Activated CD8-positive, alpha-beta T cell treated with anti-CD3 and anti-CD28 coated beads for 36 hours (primary cell): Measurements from ENCODE around the gene FMNL2. TPM values are rescaled to one million over a fixed set of nuclear protein-coding genes. Genes with fewer than 3 reads are reported as not detected.

Experiments
- ATAC-seq: fragments of 200-7000 bp; cut with Tn5 transposase; one replicate; pipeline ENCODE4 v1.10.0; 2021; ENCODE audit warnings: mild to moderate bottlenecking, moderate library complexity
- CTCF ChIA-PET: fragments of 350-600 bp; sonication (Branson Sonifier 250); formaldehyde crosslinking; loops from one replicate; lab custom pipeline; 2021; ENCODE audit warnings: antibody characterized with exemption; lab: Charles Lee
- POLR2A ChIA-PET: fragments of 350-600 bp; sonication (Branson Sonifier 250); formaldehyde crosslinking; loops from one replicate; lab custom pipeline; 2021; ENCODE audit warnings: antibody characterized with exemption; lab: Charles Lee
- DNase-seq: peaks from one replicate; pipeline ENCODE4 v3.0.0-alpha.2; 2020
- H3K27ac Mint-ChIP-seq: one replicate; pipeline ENCODE4 v1.8.0; 2021; ENCODE audit warnings: mild to moderate bottlenecking, mixed read lengths
- H3K27me3 Mint-ChIP-seq: one replicate; pipeline ENCODE4 v1.8.0; 2021; ENCODE audit warnings: mixed read lengths
- H3K36me3 Mint-ChIP-seq: one replicate; pipeline ENCODE4 v1.8.0; 2021; ENCODE audit warnings: low read depth, mixed read lengths
- H3K4me1 Mint-ChIP-seq: one replicate; pipeline ENCODE4 v1.8.0; 2021; ENCODE audit warnings: low read depth, mixed read lengths
- H3K4me3 Mint-ChIP-seq: one replicate; pipeline ENCODE4 v1.8.0; 2021; ENCODE audit warnings: mild to moderate bottlenecking, moderate library complexity, mixed read lengths
- H3K9me3 Mint-ChIP-seq: one replicate; pipeline ENCODE4 v1.8.0; 2021; ENCODE audit warnings: mixed read lengths
- CTCF ChIP-seq: fragments of 200-600 bp; IDR thresholded peaks from one replicate; pipeline ENCODE4 v1.8.0; 2022; ENCODE audit warnings: antibody characterized with exemption, mild to moderate bottlenecking
- intact Hi-C: fragments of 100-400 bp; cut with micrococcal nuclease; formaldehyde crosslinking; loops from one replicate; pipeline ENCODE4 v1.10.0; 2022
- total RNA-seq, 2 experiments: library from RNA; stranded (reverse); gene quantifications; one replicate each; pipeline ENCODE4 v1.2.3, GENCODE V29; 2021

Gene FMNL2
- total RNA-seq, 2 experiments from 2014 or later = 1.1 TPM

- POLR2A ChIA-PET = no interaction called here
- Mint-ChIP-seq H3K4me3 (no peak overlapping the region), H3K27me3 (peaks cover 16% of the 10 kb centered on the region), H3K27ac (no peak overlapping the region), H3K9me3 (no peaks in the 10 kb centered on the region), H3K36me3 (no peaks in the 10 kb centered on the region), H3K4me1 (no peaks in the 10 kb centered on the region)
- ATAC-seq (no peak), DNase-seq (no peak)
- CTCF ChIA-PET = no interaction called here
- intact Hi-C loops = no loop called here
- no peak for TF ChIP-seq CTCF
Measured at GRCh38 chr2:152369176-152369860, 34.3 kb downstream of the FMNL2 start.

GRCh38 chr2:152370783-152371182 lies 35.8 kb downstream of the FMNL2 start:
- no peak for ATAC-seq
- H3K9me3 Mint-ChIP-seq = no peaks in the 10 kb centered on the region
- DNase-seq = no peak
- no peak overlapping the region for H3K4me3 Mint-ChIP-seq
- H3K27me3 Mint-ChIP-seq = peaks cover 10% of the 10 kb centered on the region
- ChIA-PET CTCF (no interaction called here), POLR2A (no interaction called here)
- intact Hi-C loops = no loop called here
- no peaks in the 10 kb centered on the region for H3K4me1 Mint-ChIP-seq
- H3K27ac Mint-ChIP-seq = no peak overlapping the region
- TF ChIP-seq CTCF = no peak
- no peaks in the 10 kb centered on the region for H3K36me3 Mint-ChIP-seq

- H3K4me3 Mint-ChIP-seq = no peak overlapping the region
- ChIA-PET CTCF (no interaction called here), POLR2A (no interaction called here)
- DNase-seq = no peak
- intact Hi-C loops = no loop called here
- no peak overlapping the region for H3K27ac Mint-ChIP-seq
- H3K9me3 Mint-ChIP-seq = no peaks in the 10 kb centered on the region
- no peak for TF ChIP-seq CTCF
- no peak for ATAC-seq
- peaks cover 9% of the 10 kb centered on the region for H3K27me3 Mint-ChIP-seq
- no peaks in the 10 kb centered on the region for H3K4me1 Mint-ChIP-seq
- no peaks in the 10 kb centered on the region for H3K36me3 Mint-ChIP-seq
Measured at GRCh38 chr2:152372438-152372984, 37.5 kb downstream of the FMNL2 start.

GRCh38 chr2:152375174-152375573 lies 40.2 kb downstream of the FMNL2 start:
- H3K36me3 Mint-ChIP-seq = no peaks in the 10 kb centered on the region
- no peak overlapping the region for H3K27ac Mint-ChIP-seq
- H3K4me1 Mint-ChIP-seq = no peaks in the 10 kb centered on the region
- no peaks in the 10 kb centered on the region for H3K9me3 Mint-ChIP-seq
- ChIA-PET CTCF (no interaction called here), POLR2A (no interaction called here)
- DNase-seq (no peak), ATAC-seq (no peak)
- no peak for TF ChIP-seq CTCF
- intact Hi-C loops = no loop called here
- no peak overlapping the region for H3K4me3 Mint-ChIP-seq
- peaks cover 12% of the 10 kb centered on the region for H3K27me3 Mint-ChIP-seq

DNA sequence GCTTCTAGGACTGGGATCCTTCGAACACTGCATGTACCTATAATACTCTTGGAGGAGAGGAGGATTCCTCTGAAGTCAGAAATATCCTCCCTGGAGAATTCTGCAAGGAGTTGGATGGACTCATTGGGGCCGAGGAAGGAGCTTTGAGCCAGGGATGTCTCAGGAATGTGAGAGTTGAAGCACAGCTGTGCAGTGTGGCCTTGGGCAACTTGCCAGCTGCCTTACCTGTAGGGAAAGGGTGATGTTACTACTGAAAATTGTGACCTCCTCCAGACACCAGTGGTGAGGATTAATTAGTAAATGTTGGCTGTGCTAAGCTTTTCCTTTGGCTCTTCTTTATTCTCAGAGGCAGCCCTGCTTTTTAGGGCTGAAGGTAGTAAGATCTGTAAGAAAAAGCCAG lies 41.4 kb downstream of the FMNL2 start:
- no peak for ATAC-seq
- CTCF ChIA-PET = no interaction called here
- DNase-seq = no peak
- intact Hi-C loops = no loop called here
- POLR2A ChIA-PET = no interaction called here
- Mint-ChIP-seq H3K4me1 (no peaks in the 10 kb centered on the region), H3K4me3 (no peak overlapping the region), H3K9me3 (no peaks in the 10 kb centered on the region), H3K27me3 (peaks cover 12% of the 10 kb centered on the region), H3K27ac (no peak overlapping the region), H3K36me3 (no peaks in the 10 kb centered on the region)
- no peak for TF ChIP-seq CTCF
